HepG2 (cell line): ENCODE data around the gene CDH12.

Experiments
- AHR ChIP-seq: IDR thresholded peaks from 2 replicates; pipeline ENCODE4 v1.6.1; 2018; ENCODE audit warnings: missing genetic modification reagents, missing compliant biosample characterization
- HOXD1 ChIP-seq: sonication (generic); formaldehyde crosslinking; IDR thresholded peaks from 2 replicates; pipeline ENCODE4 v1.5.0; 2020; ENCODE audit warnings: missing genetic modification reagents
- POGK ChIP-seq: sonication (generic); formaldehyde crosslinking; conservative IDR thresholded peaks from 2 replicates; pipeline ENCODE4 v1.8.0; 2022; ENCODE audit warnings: mild to moderate bottlenecking, moderate library complexity, missing genetic modification reagents
- PRDM15 ChIP-seq: sonication (generic); formaldehyde crosslinking; IDR thresholded peaks from 2 replicates; pipeline ENCODE4 v1.4.0; 2020; ENCODE audit warnings: missing genetic modification reagents
- ZNF274 ChIP-seq: sonication (generic); formaldehyde crosslinking; IDR thresholded peaks from 2 replicates; pipeline ENCODE4 v1.5.1; 2020; ENCODE audit warnings: mild to moderate bottlenecking, missing genetic modification reagents
- ZNF607 ChIP-seq: sonication (generic); formaldehyde crosslinking; IDR thresholded peaks from 2 replicates; pipeline ENCODE4 v1.5.1; 2020; ENCODE audit warnings: missing genetic modification reagents, mild to moderate bottlenecking, borderline replicate concordance
- ZZZ3 ChIP-seq: sonication (generic); formaldehyde crosslinking; IDR thresholded peaks from 2 replicates; pipeline ENCODE4 v1.4.0; 2020; ENCODE audit warnings: missing genetic modification reagents, mild to moderate bottlenecking, borderline replicate concordance
- TF ChIP-seq, protein P1 (sequence below): IDR thresholded peaks from 2 replicates; pipeline ENCODE4 v1.6.1; 2012; ENCODE audit warnings: inconsistent platforms

- TF ChIP-seq PRDM15 (CRISPR knock-in tag) (no peak), ZZZ3 (CRISPR knock-in tag) (no peak), AHR (CRISPR knock-in tag) (no peak), ZNF607 (CRISPR knock-in tag) (no peak), HOXD1 (CRISPR knock-in tag) (no peak), ZNF274 (no peak), POGK (no peak)
- TF ChIP-seq, protein P1, sequence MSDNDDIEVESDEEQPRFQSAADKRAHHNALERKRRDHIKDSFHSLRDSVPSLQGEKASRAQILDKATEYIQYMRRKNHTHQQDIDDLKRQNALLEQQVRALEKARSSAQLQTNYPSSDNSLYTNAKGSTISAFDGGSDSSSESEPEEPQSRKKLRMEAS = no peak
Observed at GRCh38 chr5:22293147-22293546, 560.0 kb downstream of the CDH12 start.
